Panc1 (cell line): Measurements from ENCODE around the gene MGA. TPM values are rescaled to one million over a fixed set of nuclear protein-coding genes. Genes with fewer than 3 reads are reported as not detected.

Experiments used
- ATAC-seq: fragments of 200-7000 bp; cut with Tn5 transposase; 2 replicates; pipeline ENCODE4 v1.9.1; 2020; ENCODE audit warnings: mild to moderate bottlenecking, moderate library complexity
- BruUV-seq: library from RNA; stranded (reverse); fragments of 400-500 nt; replicated peaks from 2 replicates; lab custom pipeline; 2021; lab: Mats Ljungman, UMichigan
- CTCF ChIA-PET: fragments of 300-600 bp; sonication (Branson Sonifier 250); formaldehyde crosslinking; loops from one replicate; lab custom pipeline; 2022; ENCODE audit warnings: antibody characterized with exemption; lab: Charles Lee
- POLR2A ChIA-PET: fragments of 300-600 bp; sonication (Branson Sonifier 250); formaldehyde crosslinking; loops from one replicate; lab custom pipeline; 2022; ENCODE audit warnings: antibody characterized with exemption; lab: Charles Lee
- DNase-seq: peaks from one replicate; pipeline ENCODE4 v3.0.0-alpha.2; 2010; ENCODE audit warnings: low read depth, low spot score
- H3K27ac ChIP-seq: 2 replicates; pipeline ENCODE4 v1.5.1; 2011; ENCODE audit warnings: mild to moderate bottlenecking, low read length, inconsistent platforms
- H3K27me3 ChIP-seq: fragments of 200-500 bp; sonication (Bioruptor generic); 2 replicates; pipeline ENCODE4 v1.6.0; 2014; ENCODE audit warnings: low read length, inconsistent platforms; ENCODE audit not compliant: control insufficient read depth, insufficient read depth
- H3K36me3 ChIP-seq: fragments of 200-500 bp; sonication (Bioruptor generic); 2 replicates; pipeline ENCODE4 v1.5.1; 2014; ENCODE audit warnings: inconsistent platforms, mild to moderate bottlenecking, low read length, moderate library complexity; ENCODE audit not compliant: control insufficient read depth, insufficient read depth
- H3K4me1 ChIP-seq: 2 replicates; pipeline ENCODE4 v1.5.1; 2011; ENCODE audit warnings: inconsistent platforms, mild to moderate bottlenecking, low read length, moderate library complexity; ENCODE audit not compliant: control insufficient read depth, insufficient read depth
- H3K4me3 ChIP-seq, 2 experiments: 2 replicates each; pipeline ENCODE4 v1.5.1; 2011 to 2012; ENCODE audit warnings: low read depth in 2 of 2, low read length in 2 of 2, mild to moderate bottlenecking in 2 of 2, inconsistent platforms in 1 of 2, moderate library complexity in 1 of 2
- H3K9me3 ChIP-seq: fragments of 200-500 bp; sonication (Bioruptor generic); 2 replicates; pipeline ENCODE4 v1.5.1; 2014; ENCODE audit warnings: low read depth, mild to moderate bottlenecking, inconsistent platforms, low read length, moderate library complexity; ENCODE audit not compliant: control insufficient read depth, insufficient read depth
- POLR2AphosphoS5 ChIP-seq: IDR thresholded peaks from 2 replicates; pipeline ENCODE4 v1.6.1; 2012; ENCODE audit warnings: mild to moderate bottlenecking, low read depth, low read length, moderate library complexity
- REST ChIP-seq, 2 experiments: IDR thresholded peaks; 2 replicates each; pipeline ENCODE4 v1.6.1; 2011 to 2012; ENCODE audit warnings: low read depth in 2 of 2, control low read depth in 1 of 2, low read length in 1 of 2, mild to moderate bottlenecking in 1 of 2, moderate library complexity in 1 of 2; ENCODE audit not compliant: insufficient read depth in 1 of 2
- SIN3A ChIP-seq: IDR thresholded peaks from 2 replicates; pipeline ENCODE4 v1.6.1; 2012; ENCODE audit warnings: low read depth, mild to moderate bottlenecking, low read length, moderate library complexity, borderline replicate concordance; ENCODE audit not compliant: insufficient read depth
- TCF7L2 ChIP-seq: IDR thresholded peaks from 2 replicates; pipeline ENCODE4 v1.6.1; 2011; ENCODE audit warnings: mild to moderate bottlenecking, low read depth, low read length, inconsistent platforms
- in situ Hi-C: cut with HindIII; loops from 2 replicates; pipeline ENCODE4 v1.10.0; 2016; ENCODE audit warnings: low sequenced_read_pairs, low pct_unique_long_range_greater_than_20kb
- intact Hi-C: fragments of 100-400 bp; cut with micrococcal nuclease; formaldehyde crosslinking; loops from one replicate; pipeline ENCODE4 v1.10.0; 2022; ENCODE audit not compliant: unreplicated experiment
- total RNA-seq: library from RNA; stranded (reverse); gene quantifications from one replicate; pipeline ENCODE4 v1.2.1, GENCODE V29; 2021; ENCODE audit not compliant: unreplicated experiment

The MGA gene
- total RNA-seq, 1 experiment from 2014 or later, result 43.6 TPM

DNA sequence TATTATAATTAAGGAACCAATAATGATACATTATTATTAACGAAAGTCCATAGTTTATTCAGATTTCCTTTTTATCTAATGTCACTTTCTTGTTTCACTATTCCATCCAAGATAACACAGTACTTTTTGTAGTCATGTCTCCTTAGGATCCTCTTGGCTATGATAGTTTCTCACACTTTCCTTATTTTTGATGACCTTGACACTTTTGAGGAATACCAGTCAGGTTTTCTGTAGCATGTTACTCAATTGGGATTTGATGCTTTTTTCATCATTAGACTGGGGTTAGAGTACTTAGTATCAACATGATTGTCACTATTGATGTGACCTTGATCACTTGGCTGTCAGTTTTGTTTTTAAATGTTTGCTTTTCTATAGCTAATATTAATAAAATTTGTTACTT is 33.0 kb upstream of the MGA start:
- Histone ChIP-seq H3K27me3 (no peaks in the 10 kb centered on the region), H3K36me3 (no peaks in the 10 kb centered on the region), H3K4me1 (peaks cover 30% of the 10 kb centered on the region), H3K27ac (no peak overlapping the region), H3K4me3 (no peak overlapping the region), H3K9me3 (no peaks in the 10 kb centered on the region)
- DNase-seq (no peak), ATAC-seq (no peak)
- in situ Hi-C loops, result no loop called here
- CTCF ChIA-PET, result no interaction called here
- TF ChIP-seq SIN3A, result no peak
- no TSS peak for BruUV-seq
- POLR2A ChIA-PET, result no interaction called here
- intact Hi-C loops, result no loop called here

GRCh38 chr15:41629463-41629862 is 30.7 kb upstream of the MGA start:
- TF ChIP-seq TCF7L2 (no peak), POLR2AphosphoS5 (no peak), REST (IDR thresholded peaks at IDR 0.05; ENCODE audit: insufficient read depth in 1 of 2, low read depth in 2 of 2, low read length in 1 of 2) (no peak)
- in situ Hi-C loops (no loop called here), intact Hi-C loops (no loop called here)
- ATAC-seq (no peak), DNase-seq (no peak)
- no peaks in the 10 kb centered on the region for H3K36me3 ChIP-seq
- H3K27ac ChIP-seq, result no peak overlapping the region
- H3K9me3 ChIP-seq, result no peaks in the 10 kb centered on the region
- CTCF ChIA-PET, result interaction anchor here (0.6 kb wide), 1 partner anchor 17 kb away, joined by 10 read pairs; no protein-coding TSS in a partner anchor
- H3K4me1 ChIP-seq, result peaks cover 34% of the 10 kb centered on the region
- no peak overlapping the region for H3K4me3 ChIP-seq
- H3K27me3 ChIP-seq, result no peaks in the 10 kb centered on the region
- POLR2A ChIA-PET, result interaction anchor here (0.5 to 0.6 kb wide), 2 partner anchors 23 to 118 kb away, joined by 3 to 7 read pairs; no protein-coding TSS in a partner anchor
- BruUV-seq, result no TSS peak

- POLR2A ChIA-PET, result interaction anchor here (0.5 to 0.6 kb wide), 2 partner anchors 22 to 118 kb away, joined by 3 to 7 read pairs; no protein-coding TSS in a partner anchor
Measured at GRCh38 chr15:41629883-41630282, 30.3 kb upstream of the MGA start.

More at GRCh38 chr15:41629883-41630282, 30.3 kb upstream of the MGA start:
- peaks cover 36% of the 10 kb centered on the region for H3K4me1 ChIP-seq
- DNase-seq, result no peak
- ATAC-seq, result no peak
- no peak overlapping the region for H3K4me3 ChIP-seq
- H3K9me3 ChIP-seq, result no peaks in the 10 kb centered on the region
- H3K27me3 ChIP-seq, result no peaks in the 10 kb centered on the region
- H3K36me3 ChIP-seq, result no peaks in the 10 kb centered on the region
- in situ Hi-C loops, result no loop called here
- TF ChIP-seq POLR2AphosphoS5, result no peak
- TF ChIP-seq SIN3A, result no peak
- TF ChIP-seq REST (IDR thresholded peaks at IDR 0.05; ENCODE audit: insufficient read depth in 1 of 2, low read depth in 2 of 2, low read length in 1 of 2), result no peak
- CTCF ChIA-PET, result no interaction called here
- no TSS peak for BruUV-seq
- intact Hi-C loops, result no loop called here
- peak overlapping the region; percentile 1; the same call in 1 of the 2 replicates for H3K27ac ChIP-seq
